Measurements from ENCODE around the gene TEX10.

DNA sequence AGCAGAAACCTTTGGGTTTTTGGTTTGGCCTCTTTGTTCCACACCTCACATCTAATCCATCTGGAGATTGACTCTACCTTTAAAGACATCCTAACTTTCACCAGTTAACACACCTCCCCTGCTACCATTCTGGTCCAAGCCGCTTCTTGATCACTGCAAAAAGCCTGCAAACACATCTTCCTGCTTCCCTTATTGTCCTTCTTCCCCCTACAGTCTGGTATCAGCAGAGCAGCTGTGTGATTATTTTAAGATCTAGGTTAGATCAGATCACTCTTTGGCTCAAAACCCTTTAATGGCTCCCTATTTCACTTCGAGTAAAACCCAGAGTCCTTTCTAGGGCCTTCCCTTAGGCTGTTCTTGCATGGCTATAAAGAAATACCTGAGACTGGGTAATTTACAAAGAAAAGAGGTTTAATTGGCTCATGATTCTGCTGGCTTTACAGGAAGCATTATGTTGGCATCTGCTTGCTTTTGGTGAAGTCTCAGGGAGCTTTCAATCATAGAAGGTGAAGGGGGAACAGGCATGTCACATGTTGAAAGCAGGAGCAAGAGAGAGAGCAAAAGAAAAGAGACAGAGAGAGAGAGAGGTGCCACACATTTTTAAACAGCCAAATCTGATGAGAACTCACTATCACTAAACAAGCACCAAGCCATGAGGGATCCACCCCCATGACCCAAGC is 1.5 kb upstream of the TEX10 start:
- TF ChIP-seq, protein P1, sequence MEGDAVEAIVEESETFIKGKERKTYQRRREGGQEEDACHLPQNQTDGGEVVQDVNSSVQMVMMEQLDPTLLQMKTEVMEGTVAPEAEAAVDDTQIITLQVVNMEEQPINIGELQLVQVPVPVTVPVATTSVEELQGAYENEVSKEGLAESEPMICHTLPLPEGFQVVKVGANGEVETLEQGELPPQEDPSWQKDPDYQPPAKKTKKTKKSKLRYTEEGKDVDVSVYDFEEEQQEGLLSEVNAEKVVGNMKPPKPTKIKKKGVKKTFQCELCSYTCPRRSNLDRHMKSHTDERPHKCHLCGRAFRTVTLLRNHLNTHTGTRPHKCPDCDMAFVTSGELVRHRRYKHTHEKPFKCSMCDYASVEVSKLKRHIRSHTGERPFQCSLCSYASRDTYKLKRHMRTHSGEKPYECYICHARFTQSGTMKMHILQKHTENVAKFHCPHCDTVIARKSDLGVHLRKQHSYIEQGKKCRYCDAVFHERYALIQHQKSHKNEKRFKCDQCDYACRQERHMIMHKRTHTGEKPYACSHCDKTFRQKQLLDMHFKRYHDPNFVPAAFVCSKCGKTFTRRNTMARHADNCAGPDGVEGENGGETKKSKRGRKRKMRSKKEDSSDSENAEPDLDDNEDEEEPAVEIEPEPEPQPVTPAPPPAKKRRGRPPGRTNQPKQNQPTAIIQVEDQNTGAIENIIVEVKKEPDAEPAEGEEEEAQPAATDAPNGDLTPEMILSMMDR (IDR thresholded peaks at IDR 0.05), result no peak
- TF ChIP-seq POLR2A (IDR thresholded peaks at IDR 0.05), result no peak

Data from esophagus squamous epithelium (tissue), 4 donors.